ENCODE measurements around the gene NGFR. TPM values are rescaled to one million over a fixed set of nuclear protein-coding genes. Genes with fewer than 3 reads are reported as not detected.

NGFR gene
- polyA plus RNA-seq, 1 of the 3 experiments (the other 2 are of a cell fraction): 0.76 TPM

DNA sequence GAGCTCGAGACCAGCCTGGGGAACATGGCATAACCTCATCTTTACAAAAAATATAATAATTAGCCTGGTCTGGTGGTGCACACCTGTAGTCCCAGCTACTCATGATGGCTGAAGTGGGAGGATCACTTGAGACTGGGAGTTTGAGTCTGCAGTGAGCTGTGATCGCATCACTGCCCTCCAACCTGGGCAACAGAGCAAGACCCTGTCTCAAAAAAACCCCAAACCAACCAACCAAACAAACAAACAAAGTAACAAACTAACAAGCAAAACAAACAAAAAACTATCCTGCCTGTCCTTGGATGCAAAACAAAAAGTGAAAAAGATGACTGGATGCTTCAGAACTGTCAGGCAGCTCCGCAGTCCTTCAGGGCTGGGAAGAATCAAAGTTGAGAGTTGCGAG lies 5.7 kb upstream of the NGFR start (continued):
- TF ChIP-seq YY1 (IDR thresholded peaks at IDR 0.05; ENCODE audit: low read depth) (no peak), GABPA (IDR thresholded peaks at IDR 0.05; ENCODE audit: low read depth) (no peak), MXI1 (IDR thresholded peaks at IDR 0.05; ENCODE audit: low read depth, low read length) (no peak), SMC3 (IDR thresholded peaks at IDR 0.05; ENCODE audit: low read depth, low read length) (no peak)

- Histone ChIP-seq H3K36me3 (replicated peaks in 1 of 2; ENCODE audit: control insufficient read depth in 1 of 2, insufficient read depth in 2 of 2, low read length in 1 of 2) (no peaks in the 10 kb centered on the region), H3K27ac (ENCODE audit: low read depth in 2 of 2, low read length in 1 of 2) (no peak overlapping the region), H3F3A (replicated peaks; ENCODE audit: insufficient read depth) (no peaks in the 10 kb centered on the region), H3K9me3 (no peaks in the 10 kb centered on the region), H3K4me1 (ENCODE audit: control insufficient read depth in 1 of 2, insufficient read depth in 2 of 2, low read depth in 1 of 2, low read length in 1 of 2) (peaks cover under 1 to 11% of the 10 kb centered on the region in 2 experiments; a peak in 1 of 4 replicates), H3K79me2 (ENCODE audit: insufficient read depth) (no peaks in the 10 kb centered on the region), H3K9ac (no peak overlapping the region), H3K4me2 (no peak overlapping the region), H3K27me3 (ENCODE audit: insufficient read depth) (peaks cover 67% of the 10 kb centered on the region), H3K4me3 (ENCODE audit: low read depth in 2 of 2, low read length in 1 of 2) (no peak overlapping the region), H2AFZ (ENCODE audit: low read depth) (no peak overlapping the region), H4K20me1 (ENCODE audit: insufficient read depth) (no peaks in the 10 kb centered on the region), H3K9me2 (no peaks in the 10 kb centered on the region)
- 66% methylated on average over 6 of the region's 6 CpGs for WGBS (ENCODE audit: low lambda C conversion rate)
- DNase-seq: no peak
- TF ChIP-seq CHD2 (IDR thresholded peaks at IDR 0.05; ENCODE audit: low read length, partially characterized antibody): no peak
- no peak for TF ChIP-seq NFIC (IDR thresholded peaks at IDR 0.05; ENCODE audit: borderline replicate concordance)
- TF ChIP-seq MEF2A (IDR thresholded peaks at IDR 0.05; ENCODE audit: borderline replicate concordance, low read depth): no peak
- no peak for TF ChIP-seq RXRA (IDR thresholded peaks at IDR 0.05; ENCODE audit: borderline replicate concordance, low read depth)
- no peak for TF ChIP-seq GATA2 (CRISPR knock-in tag; IDR thresholded peaks at IDR 0.05)
- no peak for TF ChIP-seq SMC3 (IDR thresholded peaks at IDR 0.05; ENCODE audit: low read depth, low read length)
- TF ChIP-seq, protein P1, sequence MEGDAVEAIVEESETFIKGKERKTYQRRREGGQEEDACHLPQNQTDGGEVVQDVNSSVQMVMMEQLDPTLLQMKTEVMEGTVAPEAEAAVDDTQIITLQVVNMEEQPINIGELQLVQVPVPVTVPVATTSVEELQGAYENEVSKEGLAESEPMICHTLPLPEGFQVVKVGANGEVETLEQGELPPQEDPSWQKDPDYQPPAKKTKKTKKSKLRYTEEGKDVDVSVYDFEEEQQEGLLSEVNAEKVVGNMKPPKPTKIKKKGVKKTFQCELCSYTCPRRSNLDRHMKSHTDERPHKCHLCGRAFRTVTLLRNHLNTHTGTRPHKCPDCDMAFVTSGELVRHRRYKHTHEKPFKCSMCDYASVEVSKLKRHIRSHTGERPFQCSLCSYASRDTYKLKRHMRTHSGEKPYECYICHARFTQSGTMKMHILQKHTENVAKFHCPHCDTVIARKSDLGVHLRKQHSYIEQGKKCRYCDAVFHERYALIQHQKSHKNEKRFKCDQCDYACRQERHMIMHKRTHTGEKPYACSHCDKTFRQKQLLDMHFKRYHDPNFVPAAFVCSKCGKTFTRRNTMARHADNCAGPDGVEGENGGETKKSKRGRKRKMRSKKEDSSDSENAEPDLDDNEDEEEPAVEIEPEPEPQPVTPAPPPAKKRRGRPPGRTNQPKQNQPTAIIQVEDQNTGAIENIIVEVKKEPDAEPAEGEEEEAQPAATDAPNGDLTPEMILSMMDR (IDR thresholded peaks at IDR 0.05): no peak
- TF ChIP-seq RFX5 (IDR thresholded peaks at IDR 0.05; ENCODE audit: low read length): no peak
- no peak for TF ChIP-seq EP300 (IDR thresholded peaks at IDR 0.05; ENCODE audit: borderline replicate concordance in 1 of 2, low read depth in 1 of 2, low read length in 1 of 2)
- TF ChIP-seq, protein P2, sequence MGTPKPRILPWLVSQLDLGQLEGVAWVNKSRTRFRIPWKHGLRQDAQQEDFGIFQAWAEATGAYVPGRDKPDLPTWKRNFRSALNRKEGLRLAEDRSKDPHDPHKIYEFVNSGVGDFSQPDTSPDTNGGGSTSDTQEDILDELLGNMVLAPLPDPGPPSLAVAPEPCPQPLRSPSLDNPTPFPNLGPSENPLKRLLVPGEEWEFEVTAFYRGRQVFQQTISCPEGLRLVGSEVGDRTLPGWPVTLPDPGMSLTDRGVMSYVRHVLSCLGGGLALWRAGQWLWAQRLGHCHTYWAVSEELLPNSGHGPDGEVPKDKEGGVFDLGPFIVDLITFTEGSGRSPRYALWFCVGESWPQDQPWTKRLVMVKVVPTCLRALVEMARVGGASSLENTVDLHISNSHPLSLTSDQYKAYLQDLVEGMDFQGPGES (IDR thresholded peaks at IDR 0.05; ENCODE audit: low read depth, low read length): no peak
- TF ChIP-seq, protein P3, sequence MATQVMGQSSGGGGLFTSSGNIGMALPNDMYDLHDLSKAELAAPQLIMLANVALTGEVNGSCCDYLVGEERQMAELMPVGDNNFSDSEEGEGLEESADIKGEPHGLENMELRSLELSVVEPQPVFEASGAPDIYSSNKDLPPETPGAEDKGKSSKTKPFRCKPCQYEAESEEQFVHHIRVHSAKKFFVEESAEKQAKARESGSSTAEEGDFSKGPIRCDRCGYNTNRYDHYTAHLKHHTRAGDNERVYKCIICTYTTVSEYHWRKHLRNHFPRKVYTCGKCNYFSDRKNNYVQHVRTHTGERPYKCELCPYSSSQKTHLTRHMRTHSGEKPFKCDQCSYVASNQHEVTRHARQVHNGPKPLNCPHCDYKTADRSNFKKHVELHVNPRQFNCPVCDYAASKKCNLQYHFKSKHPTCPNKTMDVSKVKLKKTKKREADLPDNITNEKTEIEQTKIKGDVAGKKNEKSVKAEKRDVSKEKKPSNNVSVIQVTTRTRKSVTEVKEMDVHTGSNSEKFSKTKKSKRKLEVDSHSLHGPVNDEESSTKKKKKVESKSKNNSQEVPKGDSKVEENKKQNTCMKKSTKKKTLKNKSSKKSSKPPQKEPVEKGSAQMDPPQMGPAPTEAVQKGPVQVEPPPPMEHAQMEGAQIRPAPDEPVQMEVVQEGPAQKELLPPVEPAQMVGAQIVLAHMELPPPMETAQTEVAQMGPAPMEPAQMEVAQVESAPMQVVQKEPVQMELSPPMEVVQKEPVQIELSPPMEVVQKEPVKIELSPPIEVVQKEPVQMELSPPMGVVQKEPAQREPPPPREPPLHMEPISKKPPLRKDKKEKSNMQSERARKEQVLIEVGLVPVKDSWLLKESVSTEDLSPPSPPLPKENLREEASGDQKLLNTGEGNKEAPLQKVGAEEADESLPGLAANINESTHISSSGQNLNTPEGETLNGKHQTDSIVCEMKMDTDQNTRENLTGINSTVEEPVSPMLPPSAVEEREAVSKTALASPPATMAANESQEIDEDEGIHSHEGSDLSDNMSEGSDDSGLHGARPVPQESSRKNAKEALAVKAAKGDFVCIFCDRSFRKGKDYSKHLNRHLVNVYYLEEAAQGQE (IDR thresholded peaks at IDR 0.05; ENCODE audit: low read depth, low read length): no peak
- TF ChIP-seq GABPA (IDR thresholded peaks at IDR 0.05; ENCODE audit: low read depth): no peak
- TF ChIP-seq RCOR1 (IDR thresholded peaks at IDR 0.05; ENCODE audit: low read length): no peak
- TF ChIP-seq EZH2phosphoT487 (IDR thresholded peaks at IDR 0.05; ENCODE audit: borderline replicate concordance, low read depth): no peak
- ChIA-PET CTCF (interaction anchor here (0.9 to 28.6 kb wide), 10 partner anchors 9 to 83 kb away, joined by 3 to 499 read pairs (median 7); no protein-coding TSS in a partner anchor), POLR2A (interaction anchor here (0.5 kb wide), 1 partner anchor 360 kb away, joined by 4 read pairs; no protein-coding TSS in a partner anchor)
Measured at GRCh38 chr17:49490276-49490675, 4.8 kb upstream of the NGFR start.
